WTC11 (cell line): ENCODE data around the gene COLEC12. TPM values are rescaled to one million over a fixed set of nuclear protein-coding genes. Genes with fewer than 3 reads are reported as not detected.

Experiments used
- ATAC-seq: fragments of 200-7000 bp; cut with Tn5 transposase; 2 replicates; pipeline ENCODE4 v1.10.0; 2021; ENCODE audit warnings: mild to moderate bottlenecking, moderate library complexity
- CTCF ChIA-PET: fragments of 300-600 bp; sonication (Branson Sonifier 250); formaldehyde crosslinking; loops from one replicate; lab custom pipeline; 2021; ENCODE audit warnings: antibody characterized with exemption; lab: Charles Lee
- POLR2A ChIA-PET: fragments of 350-600 bp; sonication (Branson Sonifier 250); formaldehyde crosslinking; loops from one replicate; lab custom pipeline; 2021; ENCODE audit warnings: antibody characterized with exemption; lab: Charles Lee
- DNase-seq: peaks from one replicate; pipeline ENCODE4 v3.0.0; 2021; ENCODE audit warnings: low spot score
- H3K27ac Mint-ChIP-seq: 2 replicates; pipeline ENCODE4 v1.8.0; 2021; ENCODE audit warnings: mixed read lengths
- H3K27me3 Mint-ChIP-seq: 2 replicates; pipeline ENCODE4 v1.8.0; 2021; ENCODE audit warnings: low read depth, mild to moderate bottlenecking, moderate library complexity, mixed read lengths
- H3K36me3 Mint-ChIP-seq: 2 replicates; pipeline ENCODE4 v1.8.0; 2021; ENCODE audit warnings: mixed read lengths
- H3K4me1 Mint-ChIP-seq: 2 replicates; pipeline ENCODE4 v1.8.0; 2022; ENCODE audit warnings: mixed read lengths
- H3K4me3 Mint-ChIP-seq: 2 replicates; pipeline ENCODE4 v1.8.0; 2021; ENCODE audit warnings: mild to moderate bottlenecking, moderate library complexity, mixed read lengths
- H3K9me3 Mint-ChIP-seq: 2 replicates; pipeline ENCODE4 v1.8.0; 2021; ENCODE audit warnings: mixed read lengths
- CBFB ChIP-seq: sonication (generic); formaldehyde crosslinking; IDR thresholded peaks from 2 replicates; pipeline ENCODE4 v1.8.1; 2022; ENCODE audit warnings: mild to moderate bottlenecking, low read depth, missing genetic modification reagents
- JUN ChIP-seq: sonication (generic); formaldehyde crosslinking; IDR thresholded peaks from 2 replicates; pipeline ENCODE4 v1.8.0; 2023; ENCODE audit warnings: mild to moderate bottlenecking, missing genetic modification reagents
- KAT7 ChIP-seq: sonication (generic); formaldehyde crosslinking; IDR thresholded peaks from 2 replicates; pipeline ENCODE4 v1.8.1; 2023; ENCODE audit warnings: missing genetic modification reagents, mild to moderate bottlenecking, borderline replicate concordance
- TEAD1 ChIP-seq: sonication (generic); formaldehyde crosslinking; IDR thresholded peaks from 2 replicates; pipeline ENCODE4 v1.8.0; 2022; ENCODE audit warnings: mild to moderate bottlenecking, missing genetic modification reagents
- TEAD4 ChIP-seq: sonication (generic); formaldehyde crosslinking; IDR thresholded peaks from 2 replicates; pipeline ENCODE4 v1.8.0; 2022; ENCODE audit warnings: mild to moderate bottlenecking, missing genetic modification reagents
- ZBTB21 ChIP-seq: sonication (generic); formaldehyde crosslinking; IDR thresholded peaks from 2 replicates; pipeline ENCODE4 v1.8.1; 2023; ENCODE audit warnings: mild to moderate bottlenecking, missing genetic modification reagents, borderline replicate concordance
- ZNF138 ChIP-seq: sonication (generic); formaldehyde crosslinking; conservative IDR thresholded peaks from 2 replicates; pipeline ENCODE4 v1.8.1; 2022; ENCODE audit warnings: mild to moderate bottlenecking, moderate library complexity, missing genetic modification reagents
- ZNF232 ChIP-seq: sonication (generic); formaldehyde crosslinking; IDR thresholded peaks from 2 replicates; pipeline ENCODE4 v1.8.0; 2022; ENCODE audit warnings: mild to moderate bottlenecking, missing genetic modification reagents
- total RNA-seq: library from RNA; stranded (reverse); gene quantifications from 3 replicates; pipeline ENCODE4 v1.2.3, GENCODE V29; 2021
- TF ChIP-seq, protein P1 (sequence below): sonication (generic); formaldehyde crosslinking; IDR thresholded peaks from 2 replicates; pipeline ENCODE4 v1.8.0; 2022; ENCODE audit warnings: mild to moderate bottlenecking, missing genetic modification reagents
- TF ChIP-seq, protein P2 (sequence below): sonication (generic); formaldehyde crosslinking; IDR thresholded peaks from 2 replicates; pipeline ENCODE4 v1.8.0; 2023; ENCODE audit warnings: missing genetic modification reagents
- TF ChIP-seq, protein P3 (sequence below): sonication (generic); formaldehyde crosslinking; IDR thresholded peaks from 2 replicates; pipeline ENCODE4 v1.8.0; 2023; ENCODE audit warnings: missing genetic modification reagents, mild to moderate bottlenecking, borderline replicate concordance
- TF ChIP-seq, protein P4 (sequence below): fragments of 250-450 bp; sonication (Bioruptor Pico); IDR thresholded peaks from 2 replicates; pipeline ENCODE4 v1.9.0; 2021; ENCODE audit warnings: mild to moderate bottlenecking
- TF ChIP-seq, protein P5 (sequence below): sonication (generic); formaldehyde crosslinking; IDR thresholded peaks from 2 replicates; pipeline ENCODE4 v1.8.0; 2022; ENCODE audit warnings: mild to moderate bottlenecking, missing genetic modification reagents
- TF ChIP-seq, protein P6 (sequence below): sonication (generic); formaldehyde crosslinking; IDR thresholded peaks from 2 replicates; pipeline ENCODE4 v1.8.1; 2022; ENCODE audit warnings: low read depth, missing genetic modification reagents, borderline replicate concordance
- TF ChIP-seq, protein P7 (sequence below): sonication (generic); formaldehyde crosslinking; IDR thresholded peaks from 2 replicates; pipeline ENCODE4 v1.8.1; 2023; ENCODE audit warnings: mild to moderate bottlenecking, missing genetic modification reagents
- TF ChIP-seq, protein P8 (sequence below): sonication (generic); formaldehyde crosslinking; IDR thresholded peaks from 2 replicates; pipeline ENCODE4 v1.8.1; 2022; ENCODE audit warnings: mild to moderate bottlenecking, moderate library complexity, missing genetic modification reagents

The COLEC12 gene
- total RNA-seq, 1 experiment from 2014 or later: 0.48 TPM

DNA sequence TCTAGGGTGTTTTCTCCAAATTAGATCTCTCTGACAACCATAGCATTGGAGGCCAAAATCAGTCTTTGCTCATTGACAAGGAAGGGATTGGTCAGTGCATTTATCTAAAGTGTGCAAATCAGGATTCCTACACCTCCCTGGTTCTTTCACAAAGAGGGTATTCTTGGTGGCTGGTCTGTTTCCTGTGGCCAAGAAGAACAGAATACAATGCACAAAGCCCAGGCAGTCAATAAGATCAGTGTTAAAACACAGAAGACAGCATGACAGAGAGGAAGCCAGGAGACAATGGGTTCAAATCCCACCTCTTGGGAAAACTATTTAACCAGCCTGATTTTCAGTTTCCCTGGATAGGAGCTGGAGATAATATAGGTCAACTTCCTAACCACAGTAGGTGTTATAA is 186.6 kb downstream of the COLEC12 start:
- H3K27me3 Mint-ChIP-seq: no peaks in the 10 kb centered on the region
- H3K4me3 Mint-ChIP-seq: no peak overlapping the region
- H3K36me3 Mint-ChIP-seq: no peaks in the 10 kb centered on the region
- TF ChIP-seq JUN (CRISPR knock-in tag) (no peak), TEAD1 (no peak), ZNF138 (CRISPR knock-in tag) (no peak), TEAD4 (CRISPR knock-in tag) (no peak), KAT7 (CRISPR knock-in tag) (no peak), ZNF232 (CRISPR knock-in tag) (no peak)
- TF ChIP-seq, protein P1, sequence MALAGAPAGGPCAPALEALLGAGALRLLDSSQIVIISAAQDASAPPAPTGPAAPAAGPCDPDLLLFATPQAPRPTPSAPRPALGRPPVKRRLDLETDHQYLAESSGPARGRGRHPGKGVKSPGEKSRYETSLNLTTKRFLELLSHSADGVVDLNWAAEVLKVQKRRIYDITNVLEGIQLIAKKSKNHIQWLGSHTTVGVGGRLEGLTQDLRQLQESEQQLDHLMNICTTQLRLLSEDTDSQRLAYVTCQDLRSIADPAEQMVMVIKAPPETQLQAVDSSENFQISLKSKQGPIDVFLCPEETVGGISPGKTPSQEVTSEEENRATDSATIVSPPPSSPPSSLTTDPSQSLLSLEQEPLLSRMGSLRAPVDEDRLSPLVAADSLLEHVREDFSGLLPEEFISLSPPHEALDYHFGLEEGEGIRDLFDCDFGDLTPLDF (CRISPR knock-in tag): no peak
- TF ChIP-seq, protein P2, sequence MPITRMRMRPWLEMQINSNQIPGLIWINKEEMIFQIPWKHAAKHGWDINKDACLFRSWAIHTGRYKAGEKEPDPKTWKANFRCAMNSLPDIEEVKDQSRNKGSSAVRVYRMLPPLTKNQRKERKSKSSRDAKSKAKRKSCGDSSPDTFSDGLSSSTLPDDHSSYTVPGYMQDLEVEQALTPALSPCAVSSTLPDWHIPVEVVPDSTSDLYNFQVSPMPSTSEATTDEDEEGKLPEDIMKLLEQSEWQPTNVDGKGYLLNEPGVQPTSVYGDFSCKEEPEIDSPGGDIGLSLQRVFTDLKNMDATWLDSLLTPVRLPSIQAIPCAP (CRISPR knock-in tag): no peak
- TF ChIP-seq, protein P3, sequence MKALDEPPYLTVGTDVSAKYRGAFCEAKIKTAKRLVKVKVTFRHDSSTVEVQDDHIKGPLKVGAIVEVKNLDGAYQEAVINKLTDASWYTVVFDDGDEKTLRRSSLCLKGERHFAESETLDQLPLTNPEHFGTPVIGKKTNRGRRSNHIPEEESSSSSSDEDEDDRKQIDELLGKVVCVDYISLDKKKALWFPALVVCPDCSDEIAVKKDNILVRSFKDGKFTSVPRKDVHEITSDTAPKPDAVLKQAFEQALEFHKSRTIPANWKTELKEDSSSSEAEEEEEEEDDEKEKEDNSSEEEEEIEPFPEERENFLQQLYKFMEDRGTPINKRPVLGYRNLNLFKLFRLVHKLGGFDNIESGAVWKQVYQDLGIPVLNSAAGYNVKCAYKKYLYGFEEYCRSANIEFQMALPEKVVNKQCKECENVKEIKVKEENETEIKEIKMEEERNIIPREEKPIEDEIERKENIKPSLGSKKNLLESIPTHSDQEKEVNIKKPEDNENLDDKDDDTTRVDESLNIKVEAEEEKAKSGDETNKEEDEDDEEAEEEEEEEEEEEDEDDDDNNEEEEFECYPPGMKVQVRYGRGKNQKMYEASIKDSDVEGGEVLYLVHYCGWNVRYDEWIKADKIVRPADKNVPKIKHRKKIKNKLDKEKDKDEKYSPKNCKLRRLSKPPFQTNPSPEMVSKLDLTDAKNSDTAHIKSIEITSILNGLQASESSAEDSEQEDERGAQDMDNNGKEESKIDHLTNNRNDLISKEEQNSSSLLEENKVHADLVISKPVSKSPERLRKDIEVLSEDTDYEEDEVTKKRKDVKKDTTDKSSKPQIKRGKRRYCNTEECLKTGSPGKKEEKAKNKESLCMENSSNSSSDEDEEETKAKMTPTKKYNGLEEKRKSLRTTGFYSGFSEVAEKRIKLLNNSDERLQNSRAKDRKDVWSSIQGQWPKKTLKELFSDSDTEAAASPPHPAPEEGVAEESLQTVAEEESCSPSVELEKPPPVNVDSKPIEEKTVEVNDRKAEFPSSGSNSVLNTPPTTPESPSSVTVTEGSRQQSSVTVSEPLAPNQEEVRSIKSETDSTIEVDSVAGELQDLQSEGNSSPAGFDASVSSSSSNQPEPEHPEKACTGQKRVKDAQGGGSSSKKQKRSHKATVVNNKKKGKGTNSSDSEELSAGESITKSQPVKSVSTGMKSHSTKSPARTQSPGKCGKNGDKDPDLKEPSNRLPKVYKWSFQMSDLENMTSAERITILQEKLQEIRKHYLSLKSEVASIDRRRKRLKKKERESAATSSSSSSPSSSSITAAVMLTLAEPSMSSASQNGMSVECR (CRISPR knock-in tag): no peak
- TF ChIP-seq, protein P4, sequence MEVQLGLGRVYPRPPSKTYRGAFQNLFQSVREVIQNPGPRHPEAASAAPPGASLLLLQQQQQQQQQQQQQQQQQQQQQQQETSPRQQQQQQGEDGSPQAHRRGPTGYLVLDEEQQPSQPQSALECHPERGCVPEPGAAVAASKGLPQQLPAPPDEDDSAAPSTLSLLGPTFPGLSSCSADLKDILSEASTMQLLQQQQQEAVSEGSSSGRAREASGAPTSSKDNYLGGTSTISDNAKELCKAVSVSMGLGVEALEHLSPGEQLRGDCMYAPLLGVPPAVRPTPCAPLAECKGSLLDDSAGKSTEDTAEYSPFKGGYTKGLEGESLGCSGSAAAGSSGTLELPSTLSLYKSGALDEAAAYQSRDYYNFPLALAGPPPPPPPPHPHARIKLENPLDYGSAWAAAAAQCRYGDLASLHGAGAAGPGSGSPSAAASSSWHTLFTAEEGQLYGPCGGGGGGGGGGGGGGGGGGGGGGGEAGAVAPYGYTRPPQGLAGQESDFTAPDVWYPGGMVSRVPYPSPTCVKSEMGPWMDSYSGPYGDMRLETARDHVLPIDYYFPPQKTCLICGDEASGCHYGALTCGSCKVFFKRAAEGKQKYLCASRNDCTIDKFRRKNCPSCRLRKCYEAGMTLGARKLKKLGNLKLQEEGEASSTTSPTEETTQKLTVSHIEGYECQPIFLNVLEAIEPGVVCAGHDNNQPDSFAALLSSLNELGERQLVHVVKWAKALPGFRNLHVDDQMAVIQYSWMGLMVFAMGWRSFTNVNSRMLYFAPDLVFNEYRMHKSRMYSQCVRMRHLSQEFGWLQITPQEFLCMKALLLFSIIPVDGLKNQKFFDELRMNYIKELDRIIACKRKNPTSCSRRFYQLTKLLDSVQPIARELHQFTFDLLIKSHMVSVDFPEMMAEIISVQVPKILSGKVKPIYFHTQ (CRISPR knock-in tag): no peak
- TF ChIP-seq, protein P5, sequence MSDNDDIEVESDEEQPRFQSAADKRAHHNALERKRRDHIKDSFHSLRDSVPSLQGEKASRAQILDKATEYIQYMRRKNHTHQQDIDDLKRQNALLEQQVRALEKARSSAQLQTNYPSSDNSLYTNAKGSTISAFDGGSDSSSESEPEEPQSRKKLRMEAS (CRISPR knock-in tag): no peak
- no peak overlapping the region for H3K27ac Mint-ChIP-seq
- DNase-seq: no peak
- peaks cover 9% of the 10 kb centered on the region for H3K4me1 Mint-ChIP-seq
- CTCF ChIA-PET: no interaction called here
- POLR2A ChIA-PET: no interaction called here
- no peak for ATAC-seq
- H3K9me3 Mint-ChIP-seq: 0 out of 2 replicates have a peak, but pooled peaks cover 5% of the 10 kb centered on the region

DNA sequence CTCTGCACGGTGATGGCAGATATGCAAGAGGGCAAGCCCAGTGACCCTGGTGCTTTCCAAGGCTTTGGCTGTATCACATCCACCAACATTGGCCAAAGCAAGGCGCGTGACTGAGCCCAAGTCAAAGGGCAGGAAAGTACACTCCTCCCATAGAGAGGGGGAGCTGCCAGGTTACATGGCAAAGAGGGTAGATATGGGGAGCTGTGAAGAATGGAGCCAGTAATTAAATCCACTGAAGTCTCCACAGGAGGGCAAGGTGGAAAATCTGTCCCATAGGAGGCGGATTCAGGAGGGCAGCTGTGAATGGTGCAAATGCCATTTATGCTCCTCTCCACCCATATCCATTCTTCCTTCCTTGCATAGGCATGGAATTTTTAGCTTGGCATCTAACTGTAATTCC is 188.1 kb downstream of the COLEC12 start:
- H3K36me3 Mint-ChIP-seq: no peaks in the 10 kb centered on the region
- no peak overlapping the region for H3K4me3 Mint-ChIP-seq
- H3K27me3 Mint-ChIP-seq: no peaks in the 10 kb centered on the region
- no peak for DNase-seq
- 0 out of 2 replicates have a peak, but pooled peaks cover 5% of the 10 kb centered on the region for H3K9me3 Mint-ChIP-seq
- H3K4me1 Mint-ChIP-seq: peaks cover 14% of the 10 kb centered on the region
- H3K27ac Mint-ChIP-seq: no peak overlapping the region
- peak; percentile 59 for ATAC-seq
- POLR2A ChIA-PET: no interaction called here
- CTCF ChIA-PET: interaction anchor here (1.0 kb wide), 1 partner anchor 9 kb away, joined by 3 read pairs; no protein-coding TSS in a partner anchor
- TF ChIP-seq, protein P6, sequence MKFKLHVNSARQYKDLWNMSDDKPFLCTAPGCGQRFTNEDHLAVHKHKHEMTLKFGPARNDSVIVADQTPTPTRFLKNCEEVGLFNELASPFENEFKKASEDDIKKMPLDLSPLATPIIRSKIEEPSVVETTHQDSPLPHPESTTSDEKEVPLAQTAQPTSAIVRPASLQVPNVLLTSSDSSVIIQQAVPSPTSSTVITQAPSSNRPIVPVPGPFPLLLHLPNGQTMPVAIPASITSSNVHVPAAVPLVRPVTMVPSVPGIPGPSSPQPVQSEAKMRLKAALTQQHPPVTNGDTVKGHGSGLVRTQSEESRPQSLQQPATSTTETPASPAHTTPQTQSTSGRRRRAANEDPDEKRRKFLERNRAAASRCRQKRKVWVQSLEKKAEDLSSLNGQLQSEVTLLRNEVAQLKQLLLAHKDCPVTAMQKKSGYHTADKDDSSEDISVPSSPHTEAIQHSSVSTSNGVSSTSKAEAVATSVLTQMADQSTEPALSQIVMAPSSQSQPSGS (CRISPR knock-in tag): no peak
- TF ChIP-seq, protein P4 (CRISPR knock-in tag): no peak
- TF ChIP-seq ZBTB21 (no peak), TEAD4 (CRISPR knock-in tag) (no peak), CBFB (CRISPR knock-in tag) (no peak), KAT7 (CRISPR knock-in tag) (no peak), JUN (CRISPR knock-in tag) (no peak)
- TF ChIP-seq, protein P7, sequence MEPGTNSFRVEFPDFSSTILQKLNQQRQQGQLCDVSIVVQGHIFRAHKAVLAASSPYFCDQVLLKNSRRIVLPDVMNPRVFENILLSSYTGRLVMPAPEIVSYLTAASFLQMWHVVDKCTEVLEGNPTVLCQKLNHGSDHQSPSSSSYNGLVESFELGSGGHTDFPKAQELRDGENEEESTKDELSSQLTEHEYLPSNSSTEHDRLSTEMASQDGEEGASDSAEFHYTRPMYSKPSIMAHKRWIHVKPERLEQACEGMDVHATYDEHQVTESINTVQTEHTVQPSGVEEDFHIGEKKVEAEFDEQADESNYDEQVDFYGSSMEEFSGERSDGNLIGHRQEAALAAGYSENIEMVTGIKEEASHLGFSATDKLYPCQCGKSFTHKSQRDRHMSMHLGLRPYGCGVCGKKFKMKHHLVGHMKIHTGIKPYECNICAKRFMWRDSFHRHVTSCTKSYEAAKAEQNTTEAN: no peak
- TF ChIP-seq, protein P8, sequence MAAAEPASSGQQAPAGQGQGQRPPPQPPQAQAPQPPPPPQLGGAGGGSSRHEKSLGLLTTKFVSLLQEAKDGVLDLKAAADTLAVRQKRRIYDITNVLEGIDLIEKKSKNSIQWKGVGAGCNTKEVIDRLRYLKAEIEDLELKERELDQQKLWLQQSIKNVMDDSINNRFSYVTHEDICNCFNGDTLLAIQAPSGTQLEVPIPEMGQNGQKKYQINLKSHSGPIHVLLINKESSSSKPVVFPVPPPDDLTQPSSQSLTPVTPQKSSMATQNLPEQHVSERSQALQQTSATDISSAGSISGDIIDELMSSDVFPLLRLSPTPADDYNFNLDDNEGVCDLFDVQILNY (CRISPR knock-in tag): no peak
